ENCODE measurements around the gene MSANTD2. TPM values are rescaled to one million over a fixed set of nuclear protein-coding genes. Genes with fewer than 3 reads are reported as not detected.
A peak's percentile ranks its signal among the peaks of the same experiment; 100 is the strongest.

MSANTD2 gene
- total RNA-seq, 1 donor from 2014 or later: 18.7 TPM

- Histone ChIP-seq H3K9me3 (ENCODE audit: insufficient read depth, low read depth, low read length) (no peaks in the 10 kb centered on the region), H3K79me2 (ENCODE audit: insufficient read depth, low read length) (no peaks in the 10 kb centered on the region), H3K4me2 (ENCODE audit: low read length) (peak overlapping the region; percentile 75), H3K9ac (ENCODE audit: low read length) (peak overlapping the region; percentile 17), H3K27ac (ENCODE audit: low read depth, low read length) (no peak overlapping the region), H3K4me3 (ENCODE audit: insufficient read depth, low read depth, low read length) (no peak overlapping the region), H4K20me1 (ENCODE audit: insufficient read depth, low read length) (no peaks in the 10 kb centered on the region), H3K4me1 (ENCODE audit: insufficient read depth, low read length) (peaks cover 13% of the 10 kb centered on the region), H2AFZ (ENCODE audit: low read depth, low read length) (peak overlapping the region; percentile 75), H3K36me3 (ENCODE audit: insufficient read depth, low read length) (no peaks in the 10 kb centered on the region), H3K27me3 (ENCODE audit: insufficient read depth, low read length) (peaks cover 14% of the 10 kb centered on the region)
- no peak for FAIRE-seq
- Mint-ChIP-seq H3K27me3 (ENCODE audit: low read depth, unreplicated experiment) (peaks cover 29% of the 10 kb centered on the region), H3K27ac (ENCODE audit: unreplicated experiment) (peak overlapping the region; percentile 81), H3K4me1 (ENCODE audit: low read depth, unreplicated experiment) (peaks cover 34% of the 10 kb centered on the region), H3K36me3 (ENCODE audit: low read depth, unreplicated experiment) (no peaks in the 10 kb centered on the region), H3K9me3 (ENCODE audit: unreplicated experiment) (peaks cover 2% of the 10 kb centered on the region), H3K4me3 (ENCODE audit: unreplicated experiment) (no peak overlapping the region)
- TF ChIP-seq CTCF (IDR thresholded peaks at IDR 0.05; ENCODE audit: insufficient read depth, low read depth, low read length): no peak
- peak; percentile 35 for DNase-seq (ENCODE audit: low read depth)
Measured at GRCh38 chr11:124725719-124726105, 74.5 kb downstream of the MSANTD2 start.

GRCh38 chr11:124724979-124725718 is 75.1 kb downstream of the MSANTD2 start:
- TF ChIP-seq EZH2 (IDR thresholded peaks at IDR 0.05; ENCODE audit: insufficient read depth, low read length) (no peak), CTCF (IDR thresholded peaks at IDR 0.05; ENCODE audit: insufficient read depth, low read depth, low read length) (no peak)
- Histone ChIP-seq H3K4me3 (ENCODE audit: insufficient read depth, low read depth, low read length) (no peak overlapping the region), H3K4me1 (ENCODE audit: insufficient read depth, low read length) (peaks cover 13% of the 10 kb centered on the region), H3K27me3 (ENCODE audit: insufficient read depth, low read length) (peaks cover 17% of the 10 kb centered on the region), H3K36me3 (ENCODE audit: insufficient read depth, low read length) (no peaks in the 10 kb centered on the region), H3K27ac (ENCODE audit: low read depth, low read length) (no peak overlapping the region), H4K20me1 (ENCODE audit: insufficient read depth, low read length) (no peaks in the 10 kb centered on the region), H3K9ac (ENCODE audit: low read length) (peak overlapping the region; percentile 17), H3K9me3 (ENCODE audit: insufficient read depth, low read depth, low read length) (no peaks in the 10 kb centered on the region), H3K79me2 (ENCODE audit: insufficient read depth, low read length) (no peaks in the 10 kb centered on the region), H3K4me2 (ENCODE audit: low read length) (peak overlapping the region; percentile 75), H2AFZ (ENCODE audit: low read depth, low read length) (peak overlapping the region; percentile 75)
- DNase-seq (ENCODE audit: low read depth) (no peak), FAIRE-seq (no peak)
- Mint-ChIP-seq H3K36me3 (ENCODE audit: low read depth, unreplicated experiment) (no peaks in the 10 kb centered on the region), H3K9me3 (ENCODE audit: unreplicated experiment) (peaks cover 2% of the 10 kb centered on the region), H3K27ac (ENCODE audit: unreplicated experiment) (peak overlapping the region; percentile 81), H3K4me1 (ENCODE audit: low read depth, unreplicated experiment) (peaks cover 35% of the 10 kb centered on the region), H3K4me3 (ENCODE audit: unreplicated experiment) (peak overlapping the region; percentile 5), H3K27me3 (ENCODE audit: low read depth, unreplicated experiment) (peaks cover 29% of the 10 kb centered on the region)

GRCh38 chr11:124722176-124722575 is 78.0 kb downstream of the MSANTD2 start:
- Histone ChIP-seq H4K20me1 (ENCODE audit: insufficient read depth, low read length) (no peaks in the 10 kb centered on the region), H2AFZ (ENCODE audit: low read depth, low read length) (no peak overlapping the region), H3K4me1 (ENCODE audit: insufficient read depth, low read length) (peaks cover 22% of the 10 kb centered on the region), H3K9ac (ENCODE audit: low read length) (no peak overlapping the region), H3K36me3 (ENCODE audit: insufficient read depth, low read length) (no peaks in the 10 kb centered on the region), H3K4me3 (ENCODE audit: insufficient read depth, low read depth, low read length) (no peak overlapping the region), H3K4me2 (ENCODE audit: low read length) (no peak overlapping the region), H3K79me2 (ENCODE audit: insufficient read depth, low read length) (no peaks in the 10 kb centered on the region), H3K9me3 (ENCODE audit: insufficient read depth, low read depth, low read length) (no peaks in the 10 kb centered on the region), H3K27me3 (ENCODE audit: insufficient read depth, low read length) (peaks cover 30% of the 10 kb centered on the region), H3K27ac (ENCODE audit: low read depth, low read length) (no peak overlapping the region)
- Mint-ChIP-seq H3K27ac (ENCODE audit: unreplicated experiment) (peak overlapping the region; percentile 15), H3K36me3 (ENCODE audit: low read depth, unreplicated experiment) (peaks cover 2% of the 10 kb centered on the region), H3K4me1 (ENCODE audit: low read depth, unreplicated experiment) (peaks cover 38% of the 10 kb centered on the region), H3K4me3 (ENCODE audit: unreplicated experiment) (no peak overlapping the region), H3K9me3 (ENCODE audit: unreplicated experiment) (peaks cover 5% of the 10 kb centered on the region), H3K27me3 (ENCODE audit: low read depth, unreplicated experiment) (peaks cover 45% of the 10 kb centered on the region)
- no peak for TF ChIP-seq EZH2 (IDR thresholded peaks at IDR 0.05; ENCODE audit: insufficient read depth, low read length)
- no peak for TF ChIP-seq CTCF (IDR thresholded peaks at IDR 0.05; ENCODE audit: insufficient read depth, low read depth, low read length)
- DNase-seq (ENCODE audit: low read depth) (no peak), FAIRE-seq (no peak)
